ENCODE results near the gene DTD1. TPM values are rescaled to one million over a fixed set of nuclear protein-coding genes. Genes with fewer than 3 reads are reported as not detected.

The DTD1 gene
- total RNA-seq, 1 donor from 2014 or later, result 34.9 TPM

- Histone ChIP-seq H3K4me3 (no peak overlapping the region), H3K27me3 (no peaks in the 10 kb centered on the region), H3K36me3 (peaks cover 0 to 4% of the 10 kb centered on the region in 2 donors), H3K9me3 (no peaks in the 10 kb centered on the region), H3K27ac (no peak overlapping the region), H3K4me1 (no peaks in the 10 kb centered on the region)
- DNase-seq (ENCODE audit: low spot score in 2 of 2), result no peak
- no peak for TF ChIP-seq CTCF (IDR thresholded peaks at IDR 0.05)
- intact Hi-C loops (cut with DNase I), result no loop called here
These were observed 134.5 kb downstream of the DTD1 start for GRCh38 chr20:18722371-18722770.

DNA sequence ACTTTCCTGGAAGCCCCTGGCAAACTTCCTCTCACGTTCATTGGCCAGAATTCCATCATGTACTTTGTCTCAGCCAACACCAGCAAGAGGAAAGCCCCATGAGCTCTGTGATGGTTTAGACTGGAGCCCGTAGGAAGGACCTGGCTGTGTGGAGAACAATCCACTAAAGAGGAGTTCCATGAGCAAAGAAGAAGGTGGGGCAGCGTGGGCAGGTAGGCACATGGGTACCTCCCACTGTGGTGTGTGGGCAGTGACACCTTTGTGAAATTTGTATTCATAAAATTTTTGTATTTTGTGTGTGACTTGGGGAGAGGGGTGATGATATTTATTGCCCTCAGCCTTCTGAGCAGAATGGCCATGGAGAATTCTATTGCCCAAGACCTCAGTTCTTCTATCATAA is 136.2 kb downstream of the DTD1 start:
- H3K27ac ChIP-seq, result no peak overlapping the region
- H3K4me1 ChIP-seq, result no peaks in the 10 kb centered on the region
- no peak overlapping the region for H3K4me3 ChIP-seq
- peaks cover 0 to 4% of the 10 kb centered on the region in 2 donors for H3K36me3 ChIP-seq
- no peak for TF ChIP-seq CTCF (IDR thresholded peaks at IDR 0.05)
- intact Hi-C loops (cut with DNase I), result no loop called here
- no peaks in the 10 kb centered on the region for H3K9me3 ChIP-seq
- no peak for DNase-seq (ENCODE audit: low spot score in 2 of 2)
- H3K27me3 ChIP-seq, result no peaks in the 10 kb centered on the region

DNA sequence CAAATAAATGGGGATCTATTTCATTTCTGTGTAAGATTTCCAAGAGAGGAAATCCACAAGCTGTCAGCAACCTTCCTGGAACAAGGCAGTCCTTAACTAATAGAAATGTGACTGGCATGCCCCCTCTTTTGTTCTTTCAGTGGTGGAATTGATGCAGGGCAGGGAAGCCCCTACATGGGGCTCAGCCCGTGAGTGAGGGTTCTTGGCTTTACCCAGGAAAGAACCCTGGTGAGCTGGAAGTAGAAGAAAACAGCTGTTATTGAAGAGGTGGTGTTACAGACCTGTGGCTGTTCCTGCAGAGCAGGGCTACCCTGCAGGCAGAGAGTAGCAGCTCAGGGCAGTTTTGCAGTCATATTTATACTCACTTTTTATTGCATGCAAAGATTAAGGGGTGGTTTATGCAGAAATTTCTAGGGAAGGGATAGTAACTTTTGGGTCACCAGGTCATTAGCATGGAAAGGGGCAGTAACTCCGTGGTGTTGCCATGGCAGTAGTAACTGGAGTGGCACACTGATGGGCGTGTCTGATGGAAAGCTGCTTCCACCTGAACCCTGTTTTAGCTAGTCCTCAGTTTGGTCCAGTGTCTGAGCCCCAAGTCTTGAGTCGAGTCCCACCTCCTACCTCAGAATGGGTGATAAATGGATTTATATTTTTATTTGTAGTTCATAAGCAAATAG is 137.1 kb downstream of the DTD1 start:
- DNase-seq (ENCODE audit: low spot score in 2 of 2), result no peak
- H3K36me3 ChIP-seq, result peaks cover 0 to 4% of the 10 kb centered on the region in 2 donors
- no peak overlapping the region for H3K4me3 ChIP-seq
- no peak for TF ChIP-seq CTCF (IDR thresholded peaks at IDR 0.05)
- H3K4me1 ChIP-seq, result no peaks in the 10 kb centered on the region
- no peaks in the 10 kb centered on the region for H3K27me3 ChIP-seq
- no peaks in the 10 kb centered on the region for H3K9me3 ChIP-seq
- intact Hi-C loops (cut with DNase I), result no loop called here
- H3K27ac ChIP-seq, result no peak overlapping the region

GRCh38 chr20:18727032-18727508 is 139.2 kb downstream of the DTD1 start:
- no peak for TF ChIP-seq CTCF (IDR thresholded peaks at IDR 0.05)
- Histone ChIP-seq H3K4me1 (no peaks in the 10 kb centered on the region), H3K36me3 (no peaks in the 10 kb centered on the region), H3K27me3 (no peaks in the 10 kb centered on the region), H3K4me3 (no peak overlapping the region), H3K27ac (no peak overlapping the region), H3K9me3 (no peaks in the 10 kb centered on the region)
- no peak for DNase-seq (ENCODE audit: low spot score in 2 of 2)
- intact Hi-C loops (cut with DNase I), result no loop called here

- TF ChIP-seq CTCF (IDR thresholded peaks at IDR 0.05), result no peak
- Histone ChIP-seq H3K4me3 (no peak overlapping the region), H3K9me3 (no peaks in the 10 kb centered on the region), H3K27me3 (no peaks in the 10 kb centered on the region), H3K36me3 (no peaks in the 10 kb centered on the region), H3K4me1 (no peaks in the 10 kb centered on the region), H3K27ac (no peak overlapping the region)
- intact Hi-C loops (cut with DNase I), result no loop called here
- DNase-seq (ENCODE audit: low spot score in 2 of 2), result no peak
These were observed 140.5 kb downstream of the DTD1 start for GRCh38 chr20:18728165-18728869.

All from ascending aorta (tissue), 2 donors.